ENCODE measurements around the gene CNNM1.

DNA sequence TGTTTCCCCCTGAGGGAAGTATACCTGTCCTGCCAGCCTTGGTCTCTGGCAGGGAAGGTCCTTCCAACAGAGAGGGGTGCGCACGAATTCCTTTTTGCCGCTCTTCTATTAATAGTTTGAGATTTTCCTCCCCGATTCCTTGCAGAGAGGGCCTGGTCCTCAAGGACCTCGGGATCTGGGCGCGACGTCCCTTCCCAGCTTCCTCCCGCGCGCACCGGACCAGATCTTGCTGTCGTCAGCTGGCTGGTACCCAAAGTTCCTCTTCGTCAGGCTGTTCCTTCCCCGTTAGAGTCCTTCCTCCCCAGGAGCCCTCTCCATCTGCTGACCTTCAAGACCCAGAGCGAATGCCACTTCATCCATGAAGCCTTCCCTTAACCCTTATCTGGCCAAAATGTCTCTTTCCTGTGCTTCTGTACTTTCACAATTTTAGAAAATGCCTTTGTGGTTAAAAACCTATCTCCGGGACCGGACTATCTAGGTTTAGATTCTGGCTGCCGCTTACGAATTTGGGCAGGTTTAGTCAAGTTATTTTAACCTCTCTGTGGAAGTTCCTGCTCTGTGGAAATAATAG lies 102.1 kb downstream of the CNNM1 start:
- TF ChIP-seq POLR2AphosphoS5 (IDR thresholded peaks at IDR 0.05; ENCODE audit: low read depth, low read length) (no peak), POLR2A (IDR thresholded peaks at IDR 0.05; ENCODE audit: low read depth, low read length) (no peak)
